H9 (cell line): Measurements from ENCODE around the gene ABHD12. TPM values are rescaled to one million over a fixed set of nuclear protein-coding genes. Genes with fewer than 3 reads are reported as not detected.

ENCODE experiments used
- DNase-seq: peaks from one replicate; pipeline ENCODE4 v3.0.0-alpha.2; 2017
- H2AFZ ChIP-seq: one replicate; pipeline ENCODE4 v1.6.1; 2013; ENCODE audit warnings: mild to moderate bottlenecking, low read length, control low read depth, moderate library complexity
- H2AK5ac ChIP-seq: 2 replicates; pipeline ENCODE4 v1.6.1; 2013; ENCODE audit warnings: low read length, control low read depth, mixed read lengths; ENCODE audit not compliant: insufficient read length
- H2BK120ac ChIP-seq: one replicate; pipeline ENCODE4 v1.6.1; 2013; ENCODE audit warnings: low read depth, mild to moderate bottlenecking, low read length, control low read depth, inconsistent platforms; ENCODE audit not compliant: poor library complexity, severe bottlenecking
- H2BK12ac ChIP-seq: 2 replicates; pipeline ENCODE4 v1.6.1; 2013; ENCODE audit warnings: low read length, control low read depth, mixed read lengths, low read depth; ENCODE audit not compliant: insufficient read length
- H2BK15ac ChIP-seq: 2 replicates; pipeline ENCODE4 v1.6.1; 2013; ENCODE audit warnings: low read depth, low read length, control low read depth
- H2BK20ac ChIP-seq: one replicate; pipeline ENCODE4 v1.6.1; 2013; ENCODE audit warnings: low read depth, mild to moderate bottlenecking, low read length, control low read depth, inconsistent platforms; ENCODE audit not compliant: poor library complexity, severe bottlenecking
- H2BK5ac ChIP-seq: 2 replicates; pipeline ENCODE4 v1.6.1; 2013; ENCODE audit warnings: low read length, control low read depth, mixed read lengths; ENCODE audit not compliant: insufficient read length
- H3K14ac ChIP-seq: 2 replicates; pipeline ENCODE4 v1.6.1; 2013; ENCODE audit warnings: low read length, control low read depth; ENCODE audit not compliant: insufficient read depth
- H3K18ac ChIP-seq: 2 replicates; pipeline ENCODE4 v1.6.1; 2013; ENCODE audit warnings: low read depth, mild to moderate bottlenecking, mixed read lengths, low read length, control low read depth; ENCODE audit not compliant: insufficient read length
- H3K23ac ChIP-seq: 2 replicates; pipeline ENCODE4 v1.6.1; 2013; ENCODE audit warnings: low read length, control low read depth, mixed read lengths, low read depth; ENCODE audit not compliant: insufficient read length
- H3K23me2 ChIP-seq: 2 replicates; pipeline ENCODE4 v1.6.1; 2013; ENCODE audit warnings: low read depth, mild to moderate bottlenecking, mixed read lengths, low read length, control low read depth; ENCODE audit not compliant: insufficient read length, poor library complexity, severe bottlenecking
- H3K27ac ChIP-seq: 2 replicates; pipeline ENCODE4 v1.5.1; 2013; ENCODE audit warnings: low read length, control low read depth, mixed read lengths, low read depth; ENCODE audit not compliant: insufficient read length
- H3K27me3 ChIP-seq: 2 replicates; pipeline ENCODE4 v1.6.1; 2013; ENCODE audit warnings: low read length, control low read depth, inconsistent platforms; ENCODE audit not compliant: insufficient read depth
- H3K4ac ChIP-seq: 2 replicates; pipeline ENCODE4 v1.6.1; 2013; ENCODE audit warnings: low read depth, mild to moderate bottlenecking, control low read depth, inconsistent platforms, low read length, moderate library complexity
- H3K4me1 ChIP-seq: 2 replicates; pipeline ENCODE4 v1.6.1; 2013; ENCODE audit warnings: low read length, control low read depth, inconsistent platforms; ENCODE audit not compliant: insufficient read depth
- H3K4me2 ChIP-seq: 2 replicates; pipeline ENCODE4 v1.6.1; 2013; ENCODE audit warnings: low read length, control low read depth, mixed read lengths; ENCODE audit not compliant: insufficient read length, insufficient read depth
- H3K56ac ChIP-seq: 2 replicates; pipeline ENCODE4 v1.6.1; 2013; ENCODE audit warnings: low read depth, mild to moderate bottlenecking, mixed read lengths, low read length, control low read depth; ENCODE audit not compliant: insufficient read length
- H3K79me1 ChIP-seq: 2 replicates; pipeline ENCODE4 v1.6.1; 2013; ENCODE audit warnings: low read depth, mild to moderate bottlenecking, moderate library complexity, low read length, control low read depth, inconsistent platforms; ENCODE audit not compliant: insufficient read depth, poor library complexity, severe bottlenecking
- H3K79me2 ChIP-seq: 2 replicates; pipeline ENCODE4 v1.6.1; 2013; ENCODE audit warnings: low read length, control low read depth, inconsistent platforms; ENCODE audit not compliant: insufficient read depth
- H3K9ac ChIP-seq: 2 replicates; pipeline ENCODE4 v1.6.1; 2013; ENCODE audit warnings: low read length, control low read depth, mixed read lengths; ENCODE audit not compliant: insufficient read length; ENCODE audit errors: extremely low read depth
- H3K9me3 ChIP-seq: one replicate; pipeline ENCODE4 v1.6.1; 2013; ENCODE audit warnings: low read depth, low read length, inconsistent platforms; ENCODE audit not compliant: control insufficient read depth
- H3T11ph ChIP-seq: one replicate; pipeline ENCODE4 v1.6.1; 2013; ENCODE audit warnings: mild to moderate bottlenecking, low read length, control low read depth, inconsistent platforms
- H4K20me1 ChIP-seq: one replicate; pipeline ENCODE4 v1.6.1; 2013; ENCODE audit not compliant: control insufficient read depth, insufficient read length, insufficient read depth
- H4K5ac ChIP-seq: 2 replicates; pipeline ENCODE4 v1.6.1; 2013; ENCODE audit warnings: low read depth, mild to moderate bottlenecking, mixed read lengths, low read length, control low read depth; ENCODE audit not compliant: insufficient read length
- H4K8ac ChIP-seq: replicated peaks from 2 replicates; pipeline ENCODE4 v1.6.1; 2013; ENCODE audit warnings: low read length, control low read depth, mixed read lengths, low read depth; ENCODE audit not compliant: insufficient read length
- H4K91ac ChIP-seq: 2 replicates; pipeline ENCODE4 v1.6.1; 2013; ENCODE audit warnings: low read depth, mild to moderate bottlenecking, moderate library complexity, mixed read lengths, low read length, control low read depth; ENCODE audit not compliant: insufficient read length
- H3K27ac Mint-ChIP-seq, 3 experiments: 2 replicates in 2 of 3; 3 replicates in 1 of 3; pipeline ENCODE4 v1.8.0; 2020 to 2021; ENCODE audit warnings: mixed read lengths in 3 of 3, mild to moderate bottlenecking in 1 of 3, moderate library complexity in 1 of 3
- H3K27me3 Mint-ChIP-seq: 2 replicates; pipeline ENCODE4 v1.8.0; 2021; ENCODE audit warnings: low read depth, mild to moderate bottlenecking, moderate library complexity, mixed read lengths
- H3K36me3 Mint-ChIP-seq, 3 experiments: 2 replicates in 2 of 3; 3 replicates in 1 of 3; pipeline ENCODE4 v1.8.0; 2020 to 2021; ENCODE audit warnings: low read depth in 3 of 3, mixed read lengths in 3 of 3; ENCODE audit not compliant: insufficient read depth in 1 of 3
- H3K4me1 Mint-ChIP-seq, 2 experiments: 2 replicates each; pipeline ENCODE4 v1.8.0; 2020; ENCODE audit warnings: mixed read lengths in 2 of 2
- H3K4me3 Mint-ChIP-seq, 2 experiments: 2 replicates in 1 of 2; 3 replicates in 1 of 2; pipeline ENCODE4 v1.8.0; 2020 to 2021; ENCODE audit warnings: mild to moderate bottlenecking in 2 of 2, mixed read lengths in 2 of 2, moderate library complexity in 1 of 2
- H3K9me3 Mint-ChIP-seq, 2 experiments: 2 replicates in 1 of 2; 3 replicates in 1 of 2; pipeline ENCODE4 v1.8.0; 2020; ENCODE audit warnings: mild to moderate bottlenecking in 2 of 2, mixed read lengths in 2 of 2, moderate library complexity in 1 of 2
- WGBS: extraction: QIAGEN DNeasy Blood & Tissue Kit; methylation state at CpG from one replicate; pipeline ENCODE4 v1.1.7; 2013; ENCODE audit warnings: missing lambda C conversion rate, low lambda C conversion rate, mixed read lengths; ENCODE audit not compliant: insufficient read length; ENCODE audit errors: extremely low coverage; 5-methylcytosine and 5-hydroxymethylcytosine counted together
- total RNA-seq: library from RNA; stranded (reverse); gene quantifications from 2 replicates; pipeline ENCODE4 v1.2.1, GENCODE V29; 2021
- TF ChIP-seq, protein P1 (sequence below): fragments of 200-600 bp; sonication (generic); conservative IDR thresholded peaks from 3 replicates; pipeline ENCODE4 v1.8.0; 2021; ENCODE audit warnings: antibody characterized with exemption, mild to moderate bottlenecking

The ABHD12 gene
- total RNA-seq, 1 experiment from 2014 or later, result 54.4 TPM

GRCh38 chr20:25352746-25353145 lies 37.9 kb downstream of the ABHD12 start:
- Histone ChIP-seq H3K4me1 (peaks cover 28% of the 10 kb centered on the region), H2AFZ (no peak overlapping the region), H4K20me1 (no peaks in the 10 kb centered on the region), H3K9me3 (no peaks in the 10 kb centered on the region), H3K9ac (no peak overlapping the region), H2BK20ac (no peak overlapping the region), H2AK5ac (no peak overlapping the region), H4K91ac (no peak overlapping the region), H3K27me3 (no peaks in the 10 kb centered on the region), H4K8ac (no peak overlapping the region), H3K23ac (no peak overlapping the region), H2BK120ac (no peak overlapping the region), H3K79me1 (peaks cover 12% of the 10 kb centered on the region), H4K5ac (no peak overlapping the region), H3K14ac (no peak overlapping the region), H3K4ac (no peak overlapping the region), H3K4me2 (no peak overlapping the region), H2BK5ac (no peak overlapping the region), H2BK15ac (no peak overlapping the region), H3K23me2 (no peaks in the 10 kb centered on the region), H3K27ac (no peak overlapping the region), H3K56ac (no peak overlapping the region), H2BK12ac (no peak overlapping the region), H3K18ac (no peak overlapping the region), H3T11ph (no peak overlapping the region), H3K79me2 (peaks cover 10% of the 10 kb centered on the region; the same call in 1 of the 2 replicates)
- Mint-ChIP-seq H3K9me3 (peaks cover 0 to 6% of the 10 kb centered on the region in 2 experiments; a peak in 2 of 5 replicates), H3K27ac (no peak overlapping the region), H3K4me3 (no peak overlapping the region), H3K27me3 (no peaks in the 10 kb centered on the region), H3K36me3 (peaks cover 2 to 13% (median 11%) of the 10 kb centered on the region in 3 experiments; a peak in 5 of 7 replicates), H3K4me1 (peaks cover 56 to 57% of the 10 kb centered on the region in 2 experiments)
- TF ChIP-seq, protein P1, sequence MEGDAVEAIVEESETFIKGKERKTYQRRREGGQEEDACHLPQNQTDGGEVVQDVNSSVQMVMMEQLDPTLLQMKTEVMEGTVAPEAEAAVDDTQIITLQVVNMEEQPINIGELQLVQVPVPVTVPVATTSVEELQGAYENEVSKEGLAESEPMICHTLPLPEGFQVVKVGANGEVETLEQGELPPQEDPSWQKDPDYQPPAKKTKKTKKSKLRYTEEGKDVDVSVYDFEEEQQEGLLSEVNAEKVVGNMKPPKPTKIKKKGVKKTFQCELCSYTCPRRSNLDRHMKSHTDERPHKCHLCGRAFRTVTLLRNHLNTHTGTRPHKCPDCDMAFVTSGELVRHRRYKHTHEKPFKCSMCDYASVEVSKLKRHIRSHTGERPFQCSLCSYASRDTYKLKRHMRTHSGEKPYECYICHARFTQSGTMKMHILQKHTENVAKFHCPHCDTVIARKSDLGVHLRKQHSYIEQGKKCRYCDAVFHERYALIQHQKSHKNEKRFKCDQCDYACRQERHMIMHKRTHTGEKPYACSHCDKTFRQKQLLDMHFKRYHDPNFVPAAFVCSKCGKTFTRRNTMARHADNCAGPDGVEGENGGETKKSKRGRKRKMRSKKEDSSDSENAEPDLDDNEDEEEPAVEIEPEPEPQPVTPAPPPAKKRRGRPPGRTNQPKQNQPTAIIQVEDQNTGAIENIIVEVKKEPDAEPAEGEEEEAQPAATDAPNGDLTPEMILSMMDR, result no peak
- no CpG with 5 or more reads among the region's 3 CpGs for WGBS
- no peak for DNase-seq
